Measurements from ENCODE around the gene GRID1.

GRID1 gene

GRCh38 chr10:85600026-85600743 lies 766.4 kb downstream of the GRID1 start:
- H3K4me3 ChIP-seq (ENCODE audit: low read depth, low read length), result no peak overlapping the region

- no peak overlapping the region for H3K4me3 ChIP-seq (ENCODE audit: low read depth, low read length)
Measured at GRCh38 chr10:85599081-85599480, 767.5 kb downstream of the GRID1 start.

GRCh38 chr10:85598646-85599045 lies 767.9 kb downstream of the GRID1 start:
- no peak overlapping the region for H3K4me3 ChIP-seq (ENCODE audit: low read depth, low read length)

- no peak overlapping the region for H3K4me3 ChIP-seq (ENCODE audit: low read depth, low read length)
Measured at GRCh38 chr10:85597006-85597405, 769.6 kb downstream of the GRID1 start.

- no peak overlapping the region for H3K4me3 ChIP-seq (ENCODE audit: low read depth, low read length)
Measured at GRCh38 chr10:85596389-85596788, 770.2 kb downstream of the GRID1 start.

- H3K4me3 ChIP-seq (ENCODE audit: low read depth, low read length), result no peak overlapping the region
Measured at GRCh38 chr10:85594239-85594638, 772.4 kb downstream of the GRID1 start.

GRCh38 chr10:85593226-85593772 lies 773.3 kb downstream of the GRID1 start:
- H3K4me3 ChIP-seq (ENCODE audit: low read depth, low read length), result no peak overlapping the region

- H3K4me3 ChIP-seq (ENCODE audit: low read depth, low read length), result no peak overlapping the region
Measured at GRCh38 chr10:85581371-85581770, 785.2 kb downstream of the GRID1 start.

GRCh38 chr10:85580585-85580984 lies 786.0 kb downstream of the GRID1 start:
- no peak overlapping the region for H3K4me3 ChIP-seq (ENCODE audit: low read depth, low read length)

- H3K4me3 ChIP-seq (ENCODE audit: low read depth, low read length), result no peak overlapping the region
Measured at GRCh38 chr10:85578860-85579259, 787.7 kb downstream of the GRID1 start.

GRCh38 chr10:85575441-85575840 lies 791.2 kb downstream of the GRID1 start:
- H3K4me3 ChIP-seq (ENCODE audit: low read depth, low read length), result no peak overlapping the region

GRCh38 chr10:85570871-85571270 lies 795.7 kb downstream of the GRID1 start:
- no peak overlapping the region for H3K4me3 ChIP-seq (ENCODE audit: low read depth, low read length)

- no peak overlapping the region for H3K4me3 ChIP-seq (ENCODE audit: low read depth, low read length)
Measured at GRCh38 chr10:85565381-85565780, 801.2 kb downstream of the GRID1 start.

GRCh38 chr10:85558533-85558932 lies 808.1 kb downstream of the GRID1 start:
- H3K4me3 ChIP-seq (ENCODE audit: low read depth, low read length), result no peak overlapping the region

GRCh38 chr10:85557706-85558105 lies 808.9 kb downstream of the GRID1 start:
- H3K4me3 ChIP-seq (ENCODE audit: low read depth, low read length), result no peak overlapping the region

- H3K4me3 ChIP-seq (ENCODE audit: low read depth, low read length), result no peak overlapping the region
Measured at GRCh38 chr10:85557077-85557476, 809.5 kb downstream of the GRID1 start.
